ENCODE data around the gene TUBG2.

TUBG2 gene

GRCh38 chr17:42691021-42691545 lies 32.0 kb downstream of the TUBG2 start:
- ATAC-seq: no peak
- TF ChIP-seq SNAI2 (CRISPR knock-in tag; IDR thresholded peaks at IDR 0.05) (no peak), ZNF8 (CRISPR knock-in tag; IDR thresholded peaks at IDR 0.05) (no peak), ZNF565 (CRISPR knock-in tag; conservative IDR thresholded peaks at IDR 0.05; ENCODE audit: low read depth) (no peak), CSDC2 (CRISPR knock-in tag; IDR thresholded peaks at IDR 0.05) (no peak), PATZ1 (CRISPR knock-in tag; IDR thresholded peaks at IDR 0.05; ENCODE audit: borderline replicate concordance) (no peak)

GRCh38 chr17:42692489-42692888 lies 33.4 kb downstream of the TUBG2 start:
- ATAC-seq: no peak
- TF ChIP-seq RARB (CRISPR knock-in tag; IDR thresholded peaks at IDR 0.05) (no peak), ZNF70 (CRISPR knock-in tag; IDR thresholded peaks at IDR 0.05) (no peak), ZC3H10 (CRISPR knock-in tag; IDR thresholded peaks at IDR 0.05) (no peak), ARNTL (CRISPR knock-in tag; IDR thresholded peaks at IDR 0.05; ENCODE audit: borderline replicate concordance, low read depth) (no peak), CSDC2 (CRISPR knock-in tag; IDR thresholded peaks at IDR 0.05) (no peak), ZNF565 (CRISPR knock-in tag; conservative IDR thresholded peaks at IDR 0.05; ENCODE audit: low read depth) (no peak), OSR1 (CRISPR knock-in tag; IDR thresholded peaks at IDR 0.05) (no peak), ZFP3 (CRISPR knock-in tag; IDR thresholded peaks at IDR 0.05) (no peak), SNAI2 (CRISPR knock-in tag; IDR thresholded peaks at IDR 0.05) (no peak), ESRRG (CRISPR knock-in tag; IDR thresholded peaks at IDR 0.05) (no peak), CREB5 (CRISPR knock-in tag; IDR thresholded peaks at IDR 0.05; ENCODE audit: low read depth) (no peak), TCF4 (CRISPR knock-in tag; IDR thresholded peaks at IDR 0.05; ENCODE audit: borderline replicate concordance) (no peak), PPARA (CRISPR knock-in tag; IDR thresholded peaks at IDR 0.05; ENCODE audit: borderline replicate concordance) (no peak), ZNF8 (CRISPR knock-in tag; IDR thresholded peaks at IDR 0.05) (no peak)

GRCh38 chr17:42694524-42694923 lies 35.4 kb downstream of the TUBG2 start:
- TF ChIP-seq TOX (CRISPR knock-in tag; IDR thresholded peaks at IDR 0.05; ENCODE audit: borderline replicate concordance): no peak
- TF ChIP-seq ZNF70 (CRISPR knock-in tag; IDR thresholded peaks at IDR 0.05): no peak
- TF ChIP-seq GLIS3 (CRISPR knock-in tag; IDR thresholded peaks at IDR 0.05): no peak
- TF ChIP-seq TCF4 (CRISPR knock-in tag; IDR thresholded peaks at IDR 0.05; ENCODE audit: borderline replicate concordance): no peak
- no peak for TF ChIP-seq SNAI2 (CRISPR knock-in tag; IDR thresholded peaks at IDR 0.05)
- no peak for TF ChIP-seq OSR1 (CRISPR knock-in tag; IDR thresholded peaks at IDR 0.05)
- no peak for ATAC-seq

- TF ChIP-seq ISL1 (CRISPR knock-in tag; IDR thresholded peaks at IDR 0.05) (no peak), ARNTL (CRISPR knock-in tag; IDR thresholded peaks at IDR 0.05; ENCODE audit: borderline replicate concordance, low read depth) (no peak), ZC3H10 (CRISPR knock-in tag; IDR thresholded peaks at IDR 0.05) (no peak), TSHZ2 (CRISPR knock-in tag; IDR thresholded peaks at IDR 0.05) (no peak), TCF4 (CRISPR knock-in tag; IDR thresholded peaks at IDR 0.05; ENCODE audit: borderline replicate concordance) (no peak), CSRNP3 (CRISPR knock-in tag; IDR thresholded peaks at IDR 0.05) (no peak), ESRRG (CRISPR knock-in tag; IDR thresholded peaks at IDR 0.05) (no peak), ZNF8 (CRISPR knock-in tag; IDR thresholded peaks at IDR 0.05) (no peak), OSR1 (CRISPR knock-in tag; IDR thresholded peaks at IDR 0.05) (no peak), PPARA (CRISPR knock-in tag; IDR thresholded peaks at IDR 0.05; ENCODE audit: borderline replicate concordance) (no peak), CREB5 (CRISPR knock-in tag; IDR thresholded peaks at IDR 0.05; ENCODE audit: low read depth) (no peak), RARB (CRISPR knock-in tag; IDR thresholded peaks at IDR 0.05) (no peak), ZNF70 (CRISPR knock-in tag; IDR thresholded peaks at IDR 0.05) (no peak), PATZ1 (CRISPR knock-in tag; IDR thresholded peaks at IDR 0.05; ENCODE audit: borderline replicate concordance) (no peak), TOX (CRISPR knock-in tag; IDR thresholded peaks at IDR 0.05; ENCODE audit: borderline replicate concordance) (no peak), SNAI2 (CRISPR knock-in tag; IDR thresholded peaks at IDR 0.05) (no peak)
- ATAC-seq: no peak
Observed at GRCh38 chr17:42695500-42695899, 36.4 kb downstream of the TUBG2 start.
